Coronary artery (tissue), 2 donors: ENCODE data around the gene CFP.
A peak's percentile ranks its signal among the peaks of the same experiment; 100 is the strongest.
"Not testable (repeated sequence)": the region's sequence is repeated elsewhere in the genome, so short reads cannot be mapped to it uniquely, and the experiment has no call there.

ENCODE experiments used
- DNase-seq: peaks from one replicate; pipeline ENCODE4 v3.0.0-alpha.2; 2017; ENCODE audit warnings: low spot score
- H3K27ac ChIP-seq, 2 donors: fragments of 200-600 bp; sonication (generic); one replicate each; pipeline ENCODE4 v1.5.1; 2016 to 2019
- H3K4me3 ChIP-seq: fragments of 200-600 bp; sonication (generic); 2 replicates; pipeline ENCODE4 v1.5.1; 2016; ENCODE audit warnings: mild to moderate bottlenecking, moderate library complexity
- CTCF ChIP-seq: fragments of 200-600 bp; sonication (generic); IDR thresholded peaks from one replicate; pipeline ENCODE4 v1.5.1; 2019; ENCODE audit warnings: antibody characterized with exemption

Gene CFP

GRCh38 chrX:47629419-47630200, at the start of gene CFP:
Gene CFP, minus strand, starts transcription at chrX:47629930. Its CDS starts 86 bp downstream, at chrX:47629844.
- no peak for TF ChIP-seq CTCF
- DNase-seq: no peak
- Histone ChIP-seq H3K27ac (no peak within 1 kb of the TSS), H3K4me3 (peak within 1 kb of the TSS; percentile 18)

- not testable (repeated sequence) for DNase-seq, H3K27ac ChIP-seq, H3K4me3 ChIP-seq
Observed at GRCh38 chrX:47675959-47676859, 46.5 kb upstream of the CFP start.

- Histone ChIP-seq H3K4me3 (no peak overlapping the region), H3K27ac (no peak overlapping the region)
- DNase-seq: no peak
- no peak for TF ChIP-seq CTCF
Observed at GRCh38 chrX:47674776-47675175, 45.0 kb upstream of the CFP start.

- not testable (repeated sequence) for H3K4me3 ChIP-seq, H3K27ac ChIP-seq, DNase-seq
Observed at GRCh38 chrX:47665797-47666196, 36.1 kb upstream of the CFP start.

- TF ChIP-seq CTCF: no peak
- Histone ChIP-seq H3K27ac (no peak overlapping the region), H3K4me3 (no peak overlapping the region)
- no peak for DNase-seq
Observed at GRCh38 chrX:47664737-47665136, 35.0 kb upstream of the CFP start.

- Histone ChIP-seq H3K4me3 (no peak overlapping the region), H3K27ac (peak overlapping the region in 1 of 2 donors; percentile 46)
- no peak for DNase-seq
- no peak for TF ChIP-seq CTCF
Observed at GRCh38 chrX:47662144-47662657, 32.5 kb upstream of the CFP start.

- TF ChIP-seq CTCF: no peak
- DNase-seq: no peak
- H3K27ac ChIP-seq: no peak overlapping the region
- H3K4me3 ChIP-seq: no peak overlapping the region
Observed at GRCh38 chrX:47661539-47661938, 31.8 kb upstream of the CFP start.

- peak overlapping the region; percentile 75 for H3K4me3 ChIP-seq
- no peak for DNase-seq
- peak overlapping the region; percentile 46 to 94 for H3K27ac ChIP-seq
- no peak for TF ChIP-seq CTCF
Observed at GRCh38 chrX:47659421-47659726, 29.6 kb upstream of the CFP start.
